GM19455 (cell line): ENCODE data around the gene HOXA6.

Experiments
- ATAC-seq: cut with Tn5 transposase; IDR thresholded peaks from one replicate; pipeline ENCODE4 v1.9.1; 2021; ENCODE audit not compliant: unreplicated experiment

HOXA6 gene

GRCh38 chr7:27112361-27112760 lies 35.2 kb downstream of the HOXA6 start:
- ATAC-seq = no peak

GRCh38 chr7:27111751-27112277 lies 35.8 kb downstream of the HOXA6 start:
- ATAC-seq = no peak

GRCh38 chr7:27111042-27111750 lies 36.4 kb downstream of the HOXA6 start:
- ATAC-seq = no peak

- ATAC-seq = no peak
Measured at GRCh38 chr7:27110186-27111031, 37.2 kb downstream of the HOXA6 start.

- ATAC-seq = no peak
Measured at GRCh38 chr7:27109466-27110185, 37.9 kb downstream of the HOXA6 start.

- no peak for ATAC-seq
Measured at GRCh38 chr7:27108390-27109127, 39.0 kb downstream of the HOXA6 start.

- no peak for ATAC-seq
Measured at GRCh38 chr7:27107391-27108381, 39.9 kb downstream of the HOXA6 start.

GRCh38 chr7:27106901-27107240 lies 40.7 kb downstream of the HOXA6 start:
- no peak for ATAC-seq

GRCh38 chr7:27106181-27106900 lies 41.2 kb downstream of the HOXA6 start:
- no peak for ATAC-seq

GRCh38 chr7:27105301-27106031 lies 42.1 kb downstream of the HOXA6 start:
- ATAC-seq = no peak

GRCh38 chr7:27104341-27105058 lies 43.1 kb downstream of the HOXA6 start:
- no peak for ATAC-seq

- ATAC-seq = no peak
Measured at GRCh38 chr7:27103489-27104226, 43.9 kb downstream of the HOXA6 start.

GRCh38 chr7:27102581-27103442 lies 44.8 kb downstream of the HOXA6 start, which contains the start of gene HOXA2:
HOXA2 (minus strand) TSS chr7:27102683; CDS start chr7:27102500, 183 bp downstream.
- ATAC-seq = no peak

- no peak for ATAC-seq
Measured at GRCh38 chr7:27101957-27102580, 45.5 kb downstream of the HOXA6 start.

- ATAC-seq = no peak
Measured at GRCh38 chr7:27101171-27101956, 46.2 kb downstream of the HOXA6 start.
